ENCODE results near the gene CDCA5. TPM values are rescaled to one million over a fixed set of nuclear protein-coding genes. Genes with fewer than 3 reads are reported as not detected.
A peak's percentile ranks its signal among the peaks of the same experiment; 100 is the strongest.

The CDCA5 gene
- polyA plus RNA-seq, 1 of the 3 experiments (the other 2 are of a cell fraction) = 16.3 TPM

- H3K36me3 ChIP-seq (replicated peaks in 1 of 2; ENCODE audit: control insufficient read depth in 1 of 2, insufficient read depth in 2 of 2, low read length in 1 of 2) = peaks cover 17 to 25% of the 10 kb centered on the region in 2 experiments
- POLR2A ChIA-PET = interaction anchor here (1.9 to 2.9 kb wide), 2 partner anchors 8 to 21 kb away, joined by 5 to 22 read pairs; partner anchors contain the start of genes FAU, MRPL49 and SYVN1
These were observed 30.0 kb upstream of the CDCA5 start for GRCh38 chr11:65113839-65114238.

More at GRCh38 chr11:65113839-65114238, 30.0 kb upstream of the CDCA5 start:
- Histone ChIP-seq H2AFZ (ENCODE audit: low read depth) (no peak overlapping the region), H3K4me2 (no peak overlapping the region), H3K4me3 (ENCODE audit: low read depth in 2 of 2, low read length in 1 of 2) (peak overlapping the region in 1 of 2 experiments; percentile 83; a peak in 1 of 4 replicates), H3K9me2 (no peaks in the 10 kb centered on the region), H3K4me1 (ENCODE audit: control insufficient read depth in 1 of 2, insufficient read depth in 2 of 2, low read depth in 1 of 2, low read length in 1 of 2) (peaks cover 14 to 54% of the 10 kb centered on the region in 2 experiments; a peak in 3 of 4 replicates), H3K79me2 (ENCODE audit: insufficient read depth) (peaks cover 20% of the 10 kb centered on the region), H4K20me1 (ENCODE audit: insufficient read depth) (peaks cover 6% of the 10 kb centered on the region; the same call in 1 of the 2 replicates), H3K27me3 (ENCODE audit: insufficient read depth) (no peaks in the 10 kb centered on the region), H3F3A (replicated peaks; ENCODE audit: insufficient read depth) (peaks cover 24% of the 10 kb centered on the region), H3K9ac (no peak overlapping the region), H3K27ac (ENCODE audit: low read depth in 2 of 2, low read length in 1 of 2) (peak overlapping the region in 1 of 2 experiments; percentile 89; a peak in 2 of 4 replicates), H3K9me3 (no peaks in the 10 kb centered on the region)
- TF ChIP-seq USF1 (IDR thresholded peaks at IDR 0.05; ENCODE audit: borderline replicate concordance, low read depth) (no peak), FOXM1 (IDR thresholded peaks at IDR 0.05; ENCODE audit: low read depth) (no peak), EP300 (IDR thresholded peaks at IDR 0.05; ENCODE audit: borderline replicate concordance in 1 of 2, low read depth in 1 of 2, low read length in 1 of 2) (no peak), RFX5 (IDR thresholded peaks at IDR 0.05; ENCODE audit: low read length) (no peak), TCF12 (IDR thresholded peaks at IDR 0.05) (no peak), FOSL2 (IDR thresholded peaks at IDR 0.05; ENCODE audit: borderline replicate concordance, low read depth) (no peak), REST (IDR thresholded peaks at IDR 0.05; ENCODE audit: low read depth, low read length) (no peak), CTCF (IDR thresholded peaks at IDR 0.05) (no peak), NRF1 (IDR thresholded peaks at IDR 0.05; ENCODE audit: low read depth, low read length) (no peak), FOXJ3 (CRISPR knock-in tag; IDR thresholded peaks at IDR 0.05) (no peak), SIN3A (IDR thresholded peaks at IDR 0.05; ENCODE audit: borderline replicate concordance, low read depth, low read length) (no peak)
- 99% methylated on average over 6 of the region's 6 CpGs for WGBS (ENCODE audit: low lambda C conversion rate)
- CTCF ChIA-PET = interaction anchor here (0.7 to 6.1 kb wide), 13 partner anchors 7 to 801 kb away, joined by 3 to 150 read pairs (median 4); partner anchors contain the start of genes ARL2, CAPN1, FAU and MRPL49
- no peak for DNase-seq

Measured in SK-N-SH (cell line).